GM19468 (cell line): Measurements from ENCODE around the gene OR51B2.
A peak's percentile ranks its signal among the peaks of the same experiment; 100 is the strongest.
"Not testable (repeated sequence)": the region's sequence is repeated elsewhere in the genome, so short reads cannot be mapped to it uniquely, and the experiment has no call there.

Experiments used
- ATAC-seq: cut with Tn5 transposase; IDR thresholded peaks from one replicate; pipeline ENCODE4 v1.9.1; 2021; ENCODE audit warnings: mild to moderate bottlenecking, moderate library complexity, moderate number of reproducible peaks; ENCODE audit not compliant: unreplicated experiment; ENCODE audit errors: extremely low read depth

OR51B2 gene

DNA sequence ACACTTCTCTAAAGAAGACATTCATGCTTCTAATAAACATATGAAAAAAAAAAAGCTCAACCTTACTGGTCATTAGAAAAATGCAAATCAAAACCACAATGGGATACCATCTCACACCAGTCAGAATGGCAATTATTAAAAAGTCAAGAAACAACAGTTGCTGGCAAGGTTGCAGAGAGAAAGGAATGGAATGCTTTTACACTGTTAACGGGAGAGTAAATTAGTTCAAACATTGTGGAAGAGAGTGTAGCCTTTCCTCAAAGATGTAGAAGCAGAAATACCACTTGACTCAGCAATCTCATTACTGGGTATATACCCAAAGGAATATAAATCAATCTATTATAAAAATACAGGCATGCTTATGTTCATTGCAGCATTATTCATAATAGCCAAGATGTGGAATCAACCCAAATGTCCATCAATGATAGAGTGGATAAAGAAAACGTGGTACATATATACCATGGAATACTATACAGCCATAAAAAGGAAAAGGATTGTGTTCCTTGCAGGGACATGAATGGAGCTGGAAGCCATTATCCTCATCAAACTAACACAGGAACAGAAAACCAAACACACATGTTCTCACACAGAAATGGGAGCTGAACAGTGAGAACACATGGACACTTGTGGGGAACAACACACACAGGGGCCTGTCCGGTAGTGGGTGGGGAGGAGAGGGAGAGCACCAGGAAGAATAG, 10.6 kb downstream of the OR51B2 start:
- ATAC-seq: not testable (repeated sequence)

DNA sequence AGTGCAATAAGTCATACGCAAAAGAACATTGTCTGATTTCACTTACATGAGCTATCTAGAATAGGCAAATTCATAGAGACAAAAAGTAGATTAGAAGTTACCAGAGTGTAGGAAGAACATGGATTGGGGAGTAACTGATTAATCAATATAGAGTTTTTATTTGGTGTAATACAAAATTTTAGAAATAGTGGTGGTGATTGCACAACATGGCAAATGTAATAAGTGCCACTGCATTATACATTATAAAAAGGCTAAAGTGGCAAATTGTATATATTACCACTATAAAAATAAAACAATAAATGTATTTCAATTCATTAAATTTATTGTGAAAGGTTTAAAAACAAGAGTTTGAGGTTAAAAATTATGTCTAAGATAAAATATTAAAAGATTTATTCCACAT, 13.7 kb downstream of the OR51B2 start:
- no peak for ATAC-seq

DNA sequence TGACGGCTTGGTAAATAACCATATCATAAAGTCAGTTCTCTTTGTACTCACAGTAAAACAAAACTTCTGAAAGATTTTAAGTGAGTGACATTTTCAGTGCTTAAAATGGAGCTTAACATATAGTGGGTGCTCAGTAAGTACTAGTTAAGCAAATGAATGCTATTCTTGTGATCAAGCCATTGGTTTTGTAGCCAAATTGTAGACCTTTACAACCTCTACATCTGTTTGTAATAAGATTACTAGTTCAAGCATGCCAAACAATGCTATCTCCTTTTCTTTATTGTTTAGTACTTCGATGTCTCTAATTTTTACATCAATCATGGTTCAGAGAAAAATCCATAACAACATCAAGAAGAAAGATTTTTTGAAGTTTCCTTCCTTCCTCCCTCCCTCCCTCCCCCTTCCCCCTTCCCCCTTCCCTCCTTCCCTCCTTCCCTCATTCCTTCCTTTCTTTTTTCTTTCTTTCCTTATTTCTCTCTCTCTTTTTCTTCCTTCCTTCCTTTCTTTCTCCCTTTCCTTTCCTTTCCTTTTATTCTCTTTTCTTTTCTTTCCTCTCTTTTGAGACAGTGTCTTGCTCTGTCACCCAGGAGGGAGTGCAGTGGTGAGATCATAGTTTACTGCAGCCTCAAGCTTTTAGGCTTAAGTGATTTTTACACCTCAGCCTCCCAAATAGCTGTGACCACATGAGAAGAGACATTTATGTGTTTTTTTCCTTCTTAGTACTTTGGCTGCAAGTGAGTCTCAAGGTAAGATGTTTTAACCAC, 16.7 kb downstream of the OR51B2 start:
- no peak for ATAC-seq

DNA sequence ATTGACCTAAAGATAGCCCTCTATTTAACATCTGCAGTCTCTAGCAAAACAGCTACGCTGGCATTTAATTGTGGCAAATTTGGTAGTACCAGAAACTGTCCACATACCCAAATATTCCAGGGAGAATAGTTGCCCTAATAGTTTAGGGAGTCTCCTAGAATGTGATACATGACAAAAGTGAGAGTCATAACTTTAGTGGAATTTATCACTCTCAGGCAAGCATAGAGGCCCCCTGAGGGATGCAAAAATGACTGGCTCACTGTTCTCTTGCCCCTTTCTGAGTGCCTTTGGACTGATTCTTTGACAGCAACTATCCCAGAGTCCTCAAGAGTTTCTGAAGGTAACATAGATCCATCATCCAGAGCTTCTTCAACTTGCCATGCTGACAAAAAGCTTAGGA, 20.1 kb downstream of the OR51B2 start:
- ATAC-seq: no peak

DNA sequence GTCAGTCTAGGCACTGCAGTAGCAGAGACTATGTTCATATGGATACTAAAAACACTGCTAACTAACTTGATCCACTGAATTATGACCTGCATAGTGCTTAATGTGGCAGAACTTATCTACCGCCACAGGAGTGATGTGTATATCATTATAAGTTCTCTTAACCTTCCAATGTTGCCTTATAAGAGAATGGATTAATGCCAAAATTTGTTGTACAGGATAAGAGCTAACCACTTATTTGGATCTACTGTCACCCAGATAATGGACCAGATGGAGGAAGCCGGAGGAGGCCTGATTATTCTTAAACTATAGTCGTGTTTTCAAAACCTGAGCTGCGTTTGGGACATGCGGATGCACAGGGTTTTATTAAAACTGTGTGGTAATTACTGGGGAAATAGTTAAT, 20.5 kb downstream of the OR51B2 start:
- no peak for ATAC-seq

DNA sequence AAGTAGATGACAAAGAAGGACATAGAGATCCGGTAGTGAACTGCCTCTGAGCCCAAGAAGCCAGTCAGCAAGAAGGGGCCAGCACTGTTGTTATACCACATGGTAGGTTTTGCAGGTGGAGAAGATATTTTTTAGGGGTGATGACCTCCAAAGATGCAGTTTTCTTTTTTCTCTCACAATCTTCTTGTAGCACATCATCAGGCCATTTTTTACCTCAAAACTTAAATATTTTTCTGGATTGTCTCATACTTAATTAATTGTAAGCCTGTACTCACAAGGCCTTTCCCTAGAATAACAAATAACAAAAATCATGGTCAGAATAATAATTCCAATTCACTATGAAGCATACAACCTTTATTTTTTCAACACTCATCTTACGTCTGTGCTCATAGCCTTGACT, 22.3 kb downstream of the OR51B2 start, which contains the start of gene OR51B4:
TSS of gene OR51B4 (minus strand) at position 101 of the 400 bp plus-strand sequence. CDS start at position 101, 0 bp downstream.
- no peak for ATAC-seq

DNA sequence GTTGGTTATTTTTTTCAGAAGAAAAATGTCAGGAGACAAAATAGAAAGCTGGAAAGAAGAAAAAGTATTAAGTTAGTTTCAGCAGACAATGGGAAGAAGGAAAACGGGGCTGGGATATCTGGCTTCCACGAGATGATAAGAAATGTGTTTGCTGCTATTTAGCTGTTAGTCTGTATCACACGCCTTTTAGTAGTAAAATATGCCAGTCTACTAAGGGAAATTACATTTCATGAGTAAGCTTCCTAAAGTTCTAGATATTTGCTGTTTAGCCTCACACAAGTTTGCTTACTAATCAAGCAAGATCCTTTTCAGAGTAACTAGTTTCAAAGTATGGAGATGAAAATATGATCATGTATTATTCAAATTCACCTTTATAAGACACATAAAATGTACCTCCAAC, 23.8 kb downstream of the OR51B2 start:
- ATAC-seq: no peak

DNA sequence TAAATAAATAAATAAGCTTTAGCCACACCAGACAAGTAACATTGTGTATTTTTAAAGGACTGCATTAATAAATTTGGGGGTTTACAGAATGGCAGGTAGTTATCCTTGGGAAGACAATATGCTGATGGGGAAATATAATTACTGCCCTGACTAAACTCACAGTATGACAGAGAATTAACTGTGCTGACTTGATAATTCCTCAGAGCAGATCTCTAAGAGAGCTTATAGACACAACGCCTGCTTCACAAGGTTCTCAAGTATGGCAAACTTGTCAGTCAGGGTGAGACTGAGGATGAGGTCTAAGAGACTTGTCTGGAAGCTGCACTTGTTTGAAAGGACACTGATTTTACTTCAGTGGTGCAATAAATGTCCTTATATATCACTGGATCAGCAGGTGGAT, 25.6 kb downstream of the OR51B2 start:
- no peak for ATAC-seq

DNA sequence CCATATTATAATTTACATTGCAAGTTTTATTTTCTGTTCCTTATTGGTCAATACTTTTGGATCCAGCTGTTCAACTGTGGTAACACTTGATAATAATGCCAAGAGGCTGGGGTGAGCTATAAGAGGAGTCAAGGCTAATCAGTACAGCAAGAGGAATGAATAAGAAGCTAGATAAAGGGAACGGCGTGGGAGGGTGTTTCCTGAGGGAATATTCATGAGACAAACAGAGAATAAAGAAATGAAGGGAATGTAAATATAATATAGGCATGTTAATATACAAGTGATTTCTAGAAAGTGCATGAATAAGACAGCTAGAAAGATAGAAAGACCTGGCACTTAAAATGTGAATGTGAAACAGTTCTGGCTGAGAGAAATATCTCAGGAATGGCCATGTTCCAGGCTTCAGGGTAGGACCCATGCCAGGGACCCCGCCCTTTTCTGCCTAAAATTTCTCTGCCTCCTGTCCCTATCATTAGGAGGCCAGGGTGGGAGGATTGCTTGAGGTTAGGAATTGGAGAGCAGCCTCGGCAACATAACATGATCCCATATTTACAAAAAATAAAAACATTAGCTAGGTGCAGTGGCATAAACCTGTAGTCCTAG, 26.3 kb downstream of the OR51B2 start:
- ATAC-seq: no peak

DNA sequence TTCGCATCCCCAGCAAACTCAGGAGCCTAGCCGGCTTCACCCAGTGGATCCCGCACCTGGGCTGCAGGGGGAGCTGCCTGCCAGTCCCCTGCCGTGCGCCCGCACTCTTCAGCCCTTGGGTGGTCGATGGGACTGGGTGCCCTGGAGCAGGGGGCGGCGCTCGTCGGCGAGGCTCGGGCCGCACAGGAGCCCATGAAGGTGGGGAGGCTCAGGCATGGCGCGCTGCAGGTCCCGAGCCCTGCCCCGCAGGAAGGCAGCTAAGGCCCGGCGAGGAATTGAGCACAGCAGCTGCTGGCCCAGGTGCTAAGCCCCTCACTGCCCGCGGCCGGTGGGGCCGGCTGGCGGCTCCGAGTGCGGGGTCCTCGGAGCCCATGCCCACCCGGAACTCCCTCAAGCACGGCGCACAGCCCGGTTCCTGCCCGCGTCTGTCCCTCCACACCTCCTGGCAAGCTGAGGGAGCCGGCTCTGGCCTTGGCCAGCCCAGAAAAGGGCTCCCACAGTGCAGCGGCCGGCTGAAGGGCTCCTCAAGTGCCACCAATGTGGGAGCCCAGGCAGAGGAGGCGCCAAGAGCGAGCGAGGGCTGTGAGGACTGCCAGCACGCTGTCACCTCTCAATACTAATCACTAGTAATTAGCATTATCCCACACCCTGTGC, 29.6 kb downstream of the OR51B2 start:
- ATAC-seq: not testable (repeated sequence)

DNA sequence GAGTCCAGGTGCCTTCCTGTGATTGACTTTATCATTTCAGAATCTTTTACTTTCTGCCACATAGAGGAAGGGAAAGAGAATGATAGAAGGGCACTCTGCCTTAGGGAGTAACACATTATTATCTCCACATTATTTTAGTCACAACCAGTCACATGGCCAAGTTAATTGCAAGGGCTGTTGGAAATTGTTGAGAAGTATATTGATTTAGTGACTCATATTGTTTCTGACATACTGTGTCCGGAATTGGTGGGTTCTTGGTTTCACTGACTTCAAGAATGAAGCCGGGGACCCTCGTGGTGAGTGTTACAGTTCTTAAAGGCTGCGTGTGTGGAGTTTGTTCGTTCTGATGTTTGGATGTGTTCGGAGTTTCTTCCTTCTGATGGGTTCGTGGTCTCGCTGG, 31.1 kb downstream of the OR51B2 start:
- no peak for ATAC-seq

DNA sequence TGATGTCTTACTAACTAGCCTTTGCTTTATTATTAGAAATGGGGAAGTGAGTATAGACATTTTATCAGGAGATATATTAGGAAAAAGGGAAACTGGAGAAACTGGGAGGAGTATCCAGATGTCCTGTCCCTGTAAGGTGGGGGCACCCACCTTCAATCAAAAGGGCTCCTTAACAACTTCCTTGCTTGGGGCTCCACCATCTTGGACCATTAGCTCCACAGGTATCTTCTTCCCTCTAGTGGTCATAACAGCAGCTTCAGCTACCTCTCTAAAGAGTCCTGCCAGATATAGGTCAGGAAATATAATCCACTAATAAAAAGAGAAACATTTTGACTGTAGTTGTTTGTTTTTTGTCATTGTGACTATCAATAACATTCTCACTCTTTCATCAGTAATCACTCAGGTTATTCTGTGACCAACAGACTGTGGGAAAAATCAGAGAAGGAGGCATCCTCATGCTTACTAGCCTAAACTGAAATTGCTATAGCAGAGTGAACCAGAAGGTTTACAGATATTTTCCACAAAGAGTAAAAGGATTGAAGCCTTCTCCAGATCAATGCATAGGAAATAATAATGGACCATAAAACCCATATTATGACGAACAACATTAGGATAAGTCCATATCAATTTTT, 32.8 kb downstream of the OR51B2 start:
- ATAC-seq: peak; percentile 90

DNA sequence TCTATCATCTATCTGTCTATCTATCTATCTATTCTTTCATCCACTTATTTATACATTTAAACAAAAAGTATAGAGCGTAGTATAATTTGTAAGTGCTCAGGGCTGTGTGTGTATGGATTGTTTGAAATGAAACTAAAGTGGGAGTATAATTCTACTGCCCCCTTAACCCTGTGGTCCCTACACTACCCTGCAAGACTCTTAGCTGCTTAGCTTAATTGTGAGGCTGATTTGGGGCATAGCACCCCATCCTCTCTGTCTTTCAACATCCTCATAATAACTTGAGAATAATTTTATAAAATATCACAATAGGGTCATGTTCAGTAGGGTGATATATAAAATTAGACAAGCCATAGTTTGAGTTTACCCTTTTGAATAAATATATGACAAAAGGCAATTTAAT, 34.0 kb downstream of the OR51B2 start:
- ATAC-seq: no peak

DNA sequence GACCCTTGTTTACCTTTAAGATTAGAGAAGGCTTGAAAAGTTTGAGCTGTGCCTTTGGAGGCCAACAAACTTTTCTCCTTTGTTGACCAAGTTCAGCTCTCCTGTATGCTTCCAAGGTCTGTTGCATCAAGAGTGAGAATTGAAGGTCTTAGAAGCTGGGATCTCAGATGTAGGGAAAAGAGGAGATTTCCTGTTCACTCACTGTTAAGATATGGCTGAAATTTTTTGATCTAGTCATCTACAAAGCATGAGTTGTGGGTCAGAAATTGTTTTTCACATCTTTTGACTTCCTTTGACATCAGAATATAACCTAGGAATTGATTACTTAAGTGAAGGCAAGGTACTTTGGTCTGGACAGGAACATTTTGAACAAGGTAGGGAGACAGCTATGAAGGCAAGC, 34.4 kb downstream of the OR51B2 start:
- ATAC-seq: no peak

DNA sequence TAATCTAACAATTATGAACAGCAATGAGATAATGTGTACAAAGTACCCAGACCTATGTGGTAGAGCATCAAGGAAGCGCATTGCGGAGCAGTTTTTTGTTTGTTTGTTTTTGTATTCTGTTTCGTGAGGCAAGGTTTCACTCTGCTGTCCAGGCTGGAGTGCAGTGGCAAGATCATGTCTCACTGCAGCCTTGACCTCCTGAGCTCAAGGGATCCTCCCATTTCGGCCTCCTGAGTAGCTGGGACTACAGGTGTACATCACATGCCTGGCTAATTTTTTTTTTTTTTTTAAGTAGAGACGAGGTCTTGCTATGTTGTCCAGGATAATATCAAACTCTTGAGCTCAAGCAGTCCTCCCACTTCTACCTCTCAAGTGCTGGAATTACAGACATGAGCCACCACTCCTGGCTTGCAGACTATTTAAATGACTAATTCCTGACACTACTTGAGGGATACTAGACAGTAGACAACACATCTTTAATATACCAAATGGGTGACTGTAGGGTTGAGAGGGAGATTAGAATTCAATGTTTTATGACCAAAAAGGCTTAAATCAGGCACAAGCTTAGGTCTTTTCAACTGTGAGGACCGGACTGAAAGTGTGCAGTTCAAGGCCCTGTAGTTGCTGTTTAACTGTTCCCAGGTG, 35.1 kb downstream of the OR51B2 start:
- no peak for ATAC-seq

DNA sequence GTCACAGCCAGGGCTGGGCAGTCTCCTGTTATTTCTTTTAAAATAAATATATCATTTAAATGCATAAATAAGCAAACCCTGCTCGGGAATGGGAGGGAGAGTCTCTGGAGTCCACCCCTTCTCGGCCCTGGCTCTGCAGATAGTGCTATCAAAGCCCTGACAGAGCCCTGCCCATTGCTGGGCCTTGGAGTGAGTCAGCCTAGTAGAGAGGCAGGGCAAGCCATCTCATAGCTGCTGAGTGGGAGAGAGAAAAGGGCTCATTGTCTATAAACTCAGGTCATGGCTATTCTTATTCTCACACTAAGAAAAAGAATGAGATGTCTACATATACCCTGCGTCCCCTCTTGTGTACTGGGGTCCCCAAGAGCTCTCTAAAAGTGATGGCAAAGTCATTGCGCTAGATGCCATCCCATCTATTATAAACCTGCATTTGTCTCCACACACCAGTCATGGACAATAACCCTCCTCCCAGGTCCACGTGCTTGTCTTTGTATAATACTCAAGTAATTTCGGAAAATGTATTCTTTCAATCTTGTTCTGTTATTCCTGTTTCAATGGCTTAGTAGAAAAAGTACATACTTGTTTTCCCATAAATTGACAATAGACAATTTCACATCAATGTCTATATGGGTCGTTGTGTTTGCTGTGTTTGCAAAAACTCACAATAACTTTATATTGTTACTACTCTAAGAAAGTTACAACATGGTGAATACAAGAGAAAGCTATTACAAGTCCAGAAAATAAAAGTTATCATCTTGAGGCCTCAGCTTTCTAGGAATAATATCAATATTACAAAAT, 35.8 kb downstream of the OR51B2 start:
- ATAC-seq: no peak

DNA sequence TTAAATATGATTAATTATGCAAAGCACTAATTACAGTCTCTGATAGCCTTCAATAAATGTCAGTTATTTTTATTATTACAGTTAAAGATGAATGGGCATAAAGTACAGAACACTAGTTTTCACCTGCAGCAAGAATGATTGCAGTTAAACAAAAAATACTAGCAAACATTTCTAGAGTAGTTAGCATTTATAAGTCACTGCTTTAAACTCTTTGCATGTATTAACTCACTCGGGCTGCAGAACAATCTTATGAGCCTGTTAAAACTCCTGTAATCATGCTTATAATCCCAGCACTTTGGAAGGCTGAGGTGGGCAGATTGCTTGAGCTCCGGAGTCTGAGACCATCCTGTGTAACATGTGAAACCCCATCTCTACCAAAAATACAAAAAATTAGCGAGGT, 37.2 kb downstream of the OR51B2 start:
- ATAC-seq: no peak

DNA sequence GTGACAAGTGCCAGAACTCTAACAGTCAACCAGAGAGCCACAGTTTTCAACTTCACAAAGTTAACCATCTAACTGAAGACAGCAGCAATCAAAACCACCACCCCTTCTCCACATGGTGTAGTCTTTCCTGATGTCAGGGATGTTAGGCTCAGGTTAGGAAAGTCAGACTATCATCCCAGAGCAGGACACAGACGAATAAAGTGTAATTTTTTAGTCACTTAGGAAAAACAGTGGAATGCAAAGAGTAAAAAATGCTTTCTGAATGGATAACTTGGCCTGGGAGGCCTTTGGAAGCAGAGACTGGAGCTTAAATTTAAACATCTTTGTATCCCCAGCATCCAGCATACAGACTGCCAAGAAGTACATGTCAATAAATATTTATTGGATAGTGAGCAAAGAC, 37.7 kb downstream of the OR51B2 start:
- ATAC-seq: no peak

DNA sequence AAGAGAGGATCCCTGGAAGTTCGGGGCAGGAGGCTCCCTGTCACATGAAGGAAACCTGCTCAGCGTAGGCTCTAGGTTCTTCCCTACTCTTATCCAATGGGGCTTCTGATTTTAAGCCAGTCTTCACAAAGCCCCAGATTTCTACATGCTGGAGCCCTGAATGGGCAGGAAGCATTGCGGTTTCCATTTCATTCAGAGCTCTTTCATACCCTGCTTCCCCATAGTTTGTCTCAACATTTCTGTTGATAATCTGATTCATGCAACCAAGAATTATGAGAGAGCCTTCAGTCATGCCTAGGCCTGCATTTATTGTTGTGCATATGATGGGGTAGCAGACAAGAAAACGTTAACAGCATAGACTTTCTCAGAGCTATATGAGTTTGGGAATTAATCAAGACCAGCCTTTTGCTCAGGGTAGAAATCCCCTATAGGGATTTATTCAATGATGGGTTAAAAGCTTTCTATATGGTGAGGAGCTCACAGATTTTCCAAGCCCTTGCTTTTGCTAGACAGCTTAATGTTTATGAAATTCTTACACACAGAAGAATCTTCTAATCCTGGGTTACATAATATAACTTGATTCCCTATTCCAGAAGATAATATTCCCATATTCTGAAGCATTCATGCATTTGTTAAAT, 38.3 kb downstream of the OR51B2 start:
- ATAC-seq: no peak
